B cell (primary cell): ENCODE results near the gene RAD9A.

Experiments used
- CTCF ChIP-seq: fragments of 200-600 bp; IDR thresholded peaks from one replicate; pipeline ENCODE4 v1.8.0; 2022; ENCODE audit warnings: antibody characterized with exemption, mild to moderate bottlenecking
- EZH2 ChIP-seq: IDR thresholded peaks from 2 replicates; pipeline ENCODE4 v1.6.1; 2012; ENCODE audit warnings: borderline replicate concordance, low read depth, mild to moderate bottlenecking, moderate library complexity, low read length; ENCODE audit not compliant: insufficient read depth, poor library complexity, severe bottlenecking

- TF ChIP-seq CTCF, result no peak
- TF ChIP-seq EZH2, result no peak
Measured at GRCh38 chr11:67375320-67376055, 16.3 kb upstream of the RAD9A start.
